ENCODE data around the gene FLNA. TPM values are rescaled to one million over a fixed set of nuclear protein-coding genes. Genes with fewer than 3 reads are reported as not detected.

The FLNA gene
- total and polyA plus RNA-seq, 2 experiments from 2014 or later, result 396 to 468 TPM

DNA sequence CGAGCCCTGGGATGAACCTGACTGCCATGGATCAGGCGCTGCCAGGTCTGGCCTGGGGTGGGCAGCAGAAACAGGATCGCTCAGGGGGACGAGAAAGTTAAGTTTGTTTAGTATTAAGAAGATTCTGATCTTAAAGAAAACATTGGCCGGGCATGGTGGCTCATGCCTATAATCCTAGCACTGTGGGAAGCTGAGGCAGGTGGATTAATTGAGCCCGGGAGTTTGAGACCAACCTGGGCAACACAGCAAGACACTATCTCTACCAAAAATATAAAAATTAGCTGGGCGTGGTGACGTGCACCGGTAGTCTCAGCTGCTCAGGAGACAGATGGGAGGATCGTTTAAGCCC, 696 bp upstream of the FLNA start:
- no peak overlapping the region for H3K4me3 ChIP-seq
- H2AFZ ChIP-seq, result no peak overlapping the region
- WGBS (ENCODE audit: low lambda C conversion rate, missing lambda C conversion rate), result 75% methylated on average over 10 of the region's 10 CpGs
- H3K4me2 ChIP-seq, result peak overlapping the region; percentile 85
- H3K36me3 ChIP-seq (replicated peaks; ENCODE audit: insufficient read depth, low read depth), result no peaks in the 10 kb centered on the region
- peaks cover 11% of the 10 kb centered on the region for H3K79me2 ChIP-seq
- no peaks in the 10 kb centered on the region for H3K9me3 ChIP-seq (ENCODE audit: low read depth)
- H4K20me1 ChIP-seq (ENCODE audit: insufficient read depth, poor library complexity, severe bottlenecking), result peaks cover under 1% of the 10 kb centered on the region
- no peak for DNase-seq (ENCODE audit: low spot score)
- H3K9me2 ChIP-seq (replicated peaks; ENCODE audit: insufficient read depth), result no peaks in the 10 kb centered on the region
- peaks cover 14% of the 10 kb centered on the region for H3K4me1 ChIP-seq (ENCODE audit: insufficient read depth)
- peak overlapping the region; percentile 27 for H3K27ac ChIP-seq
- no peaks in the 10 kb centered on the region for H3K27me3 ChIP-seq
- TF ChIP-seq EZH2 (IDR thresholded peaks at IDR 0.05; ENCODE audit: borderline replicate concordance) (no peak), EZH2phosphoT487 (IDR thresholded peaks at IDR 0.05; ENCODE audit: low read depth, severe bottlenecking, unreplicated experiment) (no peak)
- TF ChIP-seq, protein P1, sequence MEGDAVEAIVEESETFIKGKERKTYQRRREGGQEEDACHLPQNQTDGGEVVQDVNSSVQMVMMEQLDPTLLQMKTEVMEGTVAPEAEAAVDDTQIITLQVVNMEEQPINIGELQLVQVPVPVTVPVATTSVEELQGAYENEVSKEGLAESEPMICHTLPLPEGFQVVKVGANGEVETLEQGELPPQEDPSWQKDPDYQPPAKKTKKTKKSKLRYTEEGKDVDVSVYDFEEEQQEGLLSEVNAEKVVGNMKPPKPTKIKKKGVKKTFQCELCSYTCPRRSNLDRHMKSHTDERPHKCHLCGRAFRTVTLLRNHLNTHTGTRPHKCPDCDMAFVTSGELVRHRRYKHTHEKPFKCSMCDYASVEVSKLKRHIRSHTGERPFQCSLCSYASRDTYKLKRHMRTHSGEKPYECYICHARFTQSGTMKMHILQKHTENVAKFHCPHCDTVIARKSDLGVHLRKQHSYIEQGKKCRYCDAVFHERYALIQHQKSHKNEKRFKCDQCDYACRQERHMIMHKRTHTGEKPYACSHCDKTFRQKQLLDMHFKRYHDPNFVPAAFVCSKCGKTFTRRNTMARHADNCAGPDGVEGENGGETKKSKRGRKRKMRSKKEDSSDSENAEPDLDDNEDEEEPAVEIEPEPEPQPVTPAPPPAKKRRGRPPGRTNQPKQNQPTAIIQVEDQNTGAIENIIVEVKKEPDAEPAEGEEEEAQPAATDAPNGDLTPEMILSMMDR (IDR thresholded peaks at IDR 0.05; ENCODE audit: poor library complexity), result no peak

DNA sequence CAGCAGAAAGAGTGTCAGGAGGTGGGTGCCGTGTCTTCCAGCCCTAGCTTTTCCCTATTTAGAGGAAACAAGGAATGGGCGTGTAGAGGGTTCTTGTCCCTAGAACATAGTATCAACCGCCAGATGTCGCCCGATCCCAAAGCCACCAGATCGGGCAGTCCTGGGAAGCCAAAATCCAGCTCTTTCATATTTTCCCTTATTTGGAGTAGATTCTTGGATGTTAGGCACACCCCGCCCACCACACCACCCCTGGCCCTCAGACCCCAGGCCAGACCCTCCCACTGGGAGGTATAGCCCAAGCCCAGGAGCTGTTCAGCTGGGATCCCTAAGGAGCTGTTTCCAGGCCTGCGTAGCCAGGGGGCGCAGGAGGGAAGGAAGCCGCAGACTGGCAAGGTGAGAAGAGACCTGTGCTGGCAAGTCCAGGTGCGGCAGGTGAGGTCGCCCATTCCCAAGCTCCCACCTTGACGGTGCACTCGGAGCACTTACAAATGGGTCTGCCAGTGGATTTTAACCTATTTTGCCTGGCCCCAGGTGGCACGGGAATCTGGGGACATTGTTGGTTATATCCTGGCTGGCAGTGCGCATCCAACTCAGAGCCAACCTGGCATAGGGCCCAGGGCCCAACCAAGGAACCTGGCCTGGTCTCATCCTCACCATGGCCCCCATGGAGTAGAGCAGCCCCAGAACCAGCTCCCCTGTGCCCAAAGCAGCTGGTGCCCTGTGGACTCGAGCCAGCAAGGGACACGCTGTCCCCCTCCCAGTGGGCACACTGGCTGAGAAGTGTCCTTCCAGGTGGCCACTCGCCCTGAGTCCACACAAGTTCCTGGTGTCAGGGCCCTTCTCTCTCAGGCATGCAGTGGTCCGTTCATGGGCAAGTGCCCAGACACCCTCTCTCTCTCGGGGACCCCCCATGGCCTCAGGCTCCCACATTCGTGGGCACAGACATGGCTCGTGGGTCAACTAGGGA, 811 bp downstream of the FLNA start:
- no peak overlapping the region for H3K4me3 ChIP-seq
- DNase-seq (ENCODE audit: low spot score), result peak; percentile 75
- no peaks in the 10 kb centered on the region for H3K27me3 ChIP-seq
- H3K27ac ChIP-seq, result peak overlapping the region; percentile 57
- H2AFZ ChIP-seq, result no peak overlapping the region
- no peaks in the 10 kb centered on the region for H3K9me3 ChIP-seq (ENCODE audit: low read depth)
- H3K79me2 ChIP-seq, result peaks cover 7% of the 10 kb centered on the region
- peaks cover under 1% of the 10 kb centered on the region for H4K20me1 ChIP-seq (ENCODE audit: insufficient read depth, poor library complexity, severe bottlenecking)
- no peak for TF ChIP-seq EZH2 (IDR thresholded peaks at IDR 0.05; ENCODE audit: borderline replicate concordance)
- TF ChIP-seq, protein P1 (IDR thresholded peaks at IDR 0.05; ENCODE audit: poor library complexity), result peak; percentile 59
- TF ChIP-seq EZH2phosphoT487 (IDR thresholded peaks at IDR 0.05; ENCODE audit: low read depth, severe bottlenecking, unreplicated experiment), result no peak
- no peaks in the 10 kb centered on the region for H3K36me3 ChIP-seq (replicated peaks; ENCODE audit: insufficient read depth, low read depth)
- 51% methylated on average over 23 of the region's 23 CpGs for WGBS (ENCODE audit: low lambda C conversion rate, missing lambda C conversion rate)
- peaks cover 18% of the 10 kb centered on the region for H3K4me1 ChIP-seq (ENCODE audit: insufficient read depth)
- no peaks in the 10 kb centered on the region for H3K9me2 ChIP-seq (replicated peaks; ENCODE audit: insufficient read depth)
- H3K4me2 ChIP-seq, result peak overlapping the region; percentile 85

DNA sequence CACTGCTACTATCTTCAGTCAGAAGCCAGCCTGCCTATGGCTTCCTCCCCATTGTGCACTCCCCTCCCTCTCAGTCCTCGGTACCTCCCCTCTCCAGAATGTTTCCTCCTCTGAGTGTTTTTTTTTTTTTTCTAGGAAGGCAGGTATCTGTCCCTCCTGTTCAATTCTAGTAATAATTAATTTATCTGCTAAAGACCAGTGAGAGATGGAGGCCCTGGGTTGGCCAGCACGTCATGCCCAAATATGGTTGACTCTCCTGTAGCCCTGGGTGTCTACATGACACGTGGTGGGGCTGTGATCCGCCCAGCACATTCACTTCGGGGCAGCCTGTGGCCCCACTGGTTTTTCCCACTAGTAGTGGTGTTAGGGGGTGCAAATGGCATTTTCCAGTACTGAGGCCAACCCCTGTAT, 1.8 kb downstream of the FLNA start:
- Histone ChIP-seq H3K4me2 (peak overlapping the region; percentile 85), H3K36me3 (replicated peaks; ENCODE audit: insufficient read depth, low read depth) (no peaks in the 10 kb centered on the region), H3K79me2 (peaks cover 17% of the 10 kb centered on the region), H3K9me2 (replicated peaks; ENCODE audit: insufficient read depth) (no peaks in the 10 kb centered on the region), H3K27ac (peak overlapping the region; percentile 57), H4K20me1 (ENCODE audit: insufficient read depth, poor library complexity, severe bottlenecking) (peaks cover 5% of the 10 kb centered on the region), H3K9me3 (ENCODE audit: low read depth) (no peaks in the 10 kb centered on the region), H3K4me1 (ENCODE audit: insufficient read depth) (peaks cover 19% of the 10 kb centered on the region), H2AFZ (no peak overlapping the region), H3K27me3 (no peaks in the 10 kb centered on the region), H3K4me3 (no peak overlapping the region)
- DNase-seq (ENCODE audit: low spot score), result no peak
- TF ChIP-seq EZH2phosphoT487 (IDR thresholded peaks at IDR 0.05; ENCODE audit: low read depth, severe bottlenecking, unreplicated experiment) (no peak), EZH2 (IDR thresholded peaks at IDR 0.05; ENCODE audit: borderline replicate concordance) (no peak)
- TF ChIP-seq, protein P1 (IDR thresholded peaks at IDR 0.05; ENCODE audit: poor library complexity), result no peak
- 60% methylated on average over 5 of the region's 5 CpGs for WGBS (ENCODE audit: low lambda C conversion rate, missing lambda C conversion rate)

Data from hepatocyte (in vitro differentiated cells).